ENCODE data around the gene SCYL1. TPM values are rescaled to one million over a fixed set of nuclear protein-coding genes. Genes with fewer than 3 reads are reported as not detected.
A peak's percentile ranks its signal among the peaks of the same experiment; 100 is the strongest.

Gene SCYL1
- total and polyA plus RNA-seq, 12 donors: 52.3 to 395 (median 148) TPM

- Histone ChIP-seq H3K36me3 (replicated peaks in 1 of 2) (peaks cover 0 to 63% of the 10 kb centered on the region in 2 donors), H3K4me1 (replicated peaks in 1 of 2) (peaks cover 12 to 20% of the 10 kb centered on the region in 2 donors), H3K4me3 (peak overlapping the region; percentile 29 to 88 (median 62)), H3K27ac (peak overlapping the region; percentile 93 to 99 (median 97)), H3K27me3 (no peaks in the 10 kb centered on the region), H3K9me3 (replicated peaks in 1 of 3) (no peaks in the 10 kb centered on the region)
- intact Hi-C loops (cut with DNase I): no loop called here
- WGBS, 4 donors: 0 to 1% (median 0%) methylated on average over 6 of the region's 6 CpGs
- DNase-seq: peak in 4 of 7 donors; percentile 25 to 58 (median 53)
- TF ChIP-seq, protein P1, sequence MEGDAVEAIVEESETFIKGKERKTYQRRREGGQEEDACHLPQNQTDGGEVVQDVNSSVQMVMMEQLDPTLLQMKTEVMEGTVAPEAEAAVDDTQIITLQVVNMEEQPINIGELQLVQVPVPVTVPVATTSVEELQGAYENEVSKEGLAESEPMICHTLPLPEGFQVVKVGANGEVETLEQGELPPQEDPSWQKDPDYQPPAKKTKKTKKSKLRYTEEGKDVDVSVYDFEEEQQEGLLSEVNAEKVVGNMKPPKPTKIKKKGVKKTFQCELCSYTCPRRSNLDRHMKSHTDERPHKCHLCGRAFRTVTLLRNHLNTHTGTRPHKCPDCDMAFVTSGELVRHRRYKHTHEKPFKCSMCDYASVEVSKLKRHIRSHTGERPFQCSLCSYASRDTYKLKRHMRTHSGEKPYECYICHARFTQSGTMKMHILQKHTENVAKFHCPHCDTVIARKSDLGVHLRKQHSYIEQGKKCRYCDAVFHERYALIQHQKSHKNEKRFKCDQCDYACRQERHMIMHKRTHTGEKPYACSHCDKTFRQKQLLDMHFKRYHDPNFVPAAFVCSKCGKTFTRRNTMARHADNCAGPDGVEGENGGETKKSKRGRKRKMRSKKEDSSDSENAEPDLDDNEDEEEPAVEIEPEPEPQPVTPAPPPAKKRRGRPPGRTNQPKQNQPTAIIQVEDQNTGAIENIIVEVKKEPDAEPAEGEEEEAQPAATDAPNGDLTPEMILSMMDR (IDR thresholded peaks at IDR 0.05): no peak
- peak; percentile 70 to 89 for TF ChIP-seq POLR2A (IDR thresholded peaks at IDR 0.05)
These were observed 22.1 kb upstream of the SCYL1 start for GRCh38 chr11:65502555-65503367.

- H3K4me1 ChIP-seq (replicated peaks in 1 of 2): peaks cover 12 to 20% of the 10 kb centered on the region in 2 donors
- peak overlapping the region in 3 of 4 donors; percentile 69 to 88 (median 78) for H3K4me3 ChIP-seq
- H3K27ac ChIP-seq: peak overlapping the region; percentile 93 to 99 (median 97)
- 0 to 1% (median 0%) methylated on average over 3 of the region's 3 CpGs for WGBS, 4 donors
- H3K9me3 ChIP-seq (replicated peaks in 1 of 3): no peaks in the 10 kb centered on the region
- intact Hi-C loops (cut with DNase I): no loop called here
- TF ChIP-seq, protein P1 (IDR thresholded peaks at IDR 0.05): no peak
- peak in 1 of 2 donors; percentile 90 for TF ChIP-seq POLR2A (IDR thresholded peaks at IDR 0.05)
- H3K27me3 ChIP-seq: no peaks in the 10 kb centered on the region
- H3K36me3 ChIP-seq (replicated peaks in 1 of 2): peaks cover 0 to 63% of the 10 kb centered on the region in 2 donors
- DNase-seq: peak in 2 of 7 donors; percentile 5 to 9
These were observed 21.4 kb upstream of the SCYL1 start for GRCh38 chr11:65503368-65503948.

GRCh38 chr11:65503949-65504673, 20.8 kb upstream of the SCYL1 start:
- WGBS, 4 donors: 0 to 1% (median 0%) methylated on average over 3 of the region's 3 CpGs
- Histone ChIP-seq H3K27me3 (no peaks in the 10 kb centered on the region), H3K4me3 (peak overlapping the region in 3 of 4 donors; percentile 69 to 88 (median 78)), H3K4me1 (replicated peaks in 1 of 2) (peaks cover 12 to 20% of the 10 kb centered on the region in 2 donors), H3K27ac (peak overlapping the region; percentile 88 to 99 (median 97)), H3K9me3 (replicated peaks in 1 of 3) (no peaks in the 10 kb centered on the region), H3K36me3 (replicated peaks in 1 of 2) (peaks cover 0 to 63% of the 10 kb centered on the region in 2 donors)
- DNase-seq: peak in 4 of 7 donors; percentile 20 to 59 (median 44)
- TF ChIP-seq POLR2A (IDR thresholded peaks at IDR 0.05): peak; percentile 84 to 96
- TF ChIP-seq, protein P1 (IDR thresholded peaks at IDR 0.05): no peak
- intact Hi-C loops (cut with DNase I): no loop called here
